Activated CD8-positive, alpha-beta memory T cell treated with anti-CD3 and anti-CD28 coated beads, Interleukin-2, amount 50 U/mL, for 24 hours (primary cell): ENCODE data around the gene PCMTD2.

Source experiments
- DNase-seq: peaks from one replicate; pipeline ENCODE4 v3.0.0-alpha.2; 2020; ENCODE audit errors: extremely low read depth

Gene PCMTD2

GRCh38 chr20:64238851-64239387, 16.6 kb upstream of the PCMTD2 start:
- DNase-seq = no peak

GRCh38 chr20:64239449-64240242, 15.9 kb upstream of the PCMTD2 start:
- DNase-seq = no peak

GRCh38 chr20:64240243-64241015, 15.1 kb upstream of the PCMTD2 start:
- no peak for DNase-seq

- no peak for DNase-seq
Observed at GRCh38 chr20:64241061-64241460, 14.5 kb upstream of the PCMTD2 start.

- DNase-seq = no peak
Observed at GRCh38 chr20:64242003-64242796, 13.3 kb upstream of the PCMTD2 start.

- no peak for DNase-seq
Observed at GRCh38 chr20:64242797-64243475, 12.6 kb upstream of the PCMTD2 start.

- DNase-seq = no peak
Observed at GRCh38 chr20:64244281-64244805, 11.2 kb upstream of the PCMTD2 start.

GRCh38 chr20:64244870-64245603, 10.5 kb upstream of the PCMTD2 start:
- no peak for DNase-seq

GRCh38 chr20:64245746-64246595, 9.6 kb upstream of the PCMTD2 start:
- DNase-seq = no peak

- DNase-seq = no peak
Observed at GRCh38 chr20:64246616-64247306, 8.8 kb upstream of the PCMTD2 start.

- DNase-seq = no peak
Observed at GRCh38 chr20:64247307-64247618, 8.3 kb upstream of the PCMTD2 start.

GRCh38 chr20:64247970-64248841, 7.3 kb upstream of the PCMTD2 start:
- no peak for DNase-seq

- no peak for DNase-seq
Observed at GRCh38 chr20:64250027-64250426, 5.5 kb upstream of the PCMTD2 start.

- DNase-seq = no peak
Observed at GRCh38 chr20:64253000-64253383, 2.6 kb upstream of the PCMTD2 start.

GRCh38 chr20:64253443-64253842, 2.1 kb upstream of the PCMTD2 start:
- no peak for DNase-seq

- no peak for DNase-seq
Observed at GRCh38 chr20:64254156-64254555, 1.4 kb upstream of the PCMTD2 start.

GRCh38 chr20:64254571-64255360, 782 bp upstream of the PCMTD2 start:
- DNase-seq = no peak
